ENCODE data around the gene FMO2.

DNA sequence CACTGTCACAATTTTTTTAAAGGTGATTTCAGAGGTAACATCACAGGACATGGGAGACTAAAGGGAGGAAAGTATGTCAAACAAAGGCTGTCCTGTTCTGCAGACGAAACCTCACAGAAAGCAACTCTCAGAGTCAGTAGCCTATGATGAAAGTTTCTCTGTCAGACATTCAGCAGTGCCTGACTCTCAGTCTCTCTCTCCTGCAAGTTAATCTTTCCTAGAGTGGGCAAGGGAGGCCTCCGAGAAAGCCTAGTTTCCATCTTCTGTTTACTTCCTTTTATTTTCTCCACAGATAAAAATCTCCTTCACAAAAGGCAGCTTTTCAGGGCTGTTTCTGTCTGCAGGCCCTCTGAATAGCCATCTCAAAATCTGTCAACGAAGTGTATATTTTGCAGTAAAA, 24.9 kb upstream of the FMO2 start:
- TF ChIP-seq POLR2AphosphoS5 (IDR thresholded peaks at IDR 0.05; ENCODE audit: low read depth, low read length) (no peak), NRF1 (IDR thresholded peaks at IDR 0.05; ENCODE audit: low read depth, low read length) (no peak), SUZ12 (IDR thresholded peaks at IDR 0.05; ENCODE audit: low read length) (no peak), POLR2A (IDR thresholded peaks at IDR 0.05; ENCODE audit: control extremely low read depth in 1 of 2, low read depth in 2 of 2, low read length in 2 of 2) (no peak), ASH2L (IDR thresholded peaks at IDR 0.05; ENCODE audit: low read length) (no peak), HDAC2 (IDR thresholded peaks at IDR 0.05; ENCODE audit: borderline replicate concordance in 1 of 2, low read depth in 2 of 2, low read length in 2 of 2) (no peak)
- TF ChIP-seq, protein P1, sequence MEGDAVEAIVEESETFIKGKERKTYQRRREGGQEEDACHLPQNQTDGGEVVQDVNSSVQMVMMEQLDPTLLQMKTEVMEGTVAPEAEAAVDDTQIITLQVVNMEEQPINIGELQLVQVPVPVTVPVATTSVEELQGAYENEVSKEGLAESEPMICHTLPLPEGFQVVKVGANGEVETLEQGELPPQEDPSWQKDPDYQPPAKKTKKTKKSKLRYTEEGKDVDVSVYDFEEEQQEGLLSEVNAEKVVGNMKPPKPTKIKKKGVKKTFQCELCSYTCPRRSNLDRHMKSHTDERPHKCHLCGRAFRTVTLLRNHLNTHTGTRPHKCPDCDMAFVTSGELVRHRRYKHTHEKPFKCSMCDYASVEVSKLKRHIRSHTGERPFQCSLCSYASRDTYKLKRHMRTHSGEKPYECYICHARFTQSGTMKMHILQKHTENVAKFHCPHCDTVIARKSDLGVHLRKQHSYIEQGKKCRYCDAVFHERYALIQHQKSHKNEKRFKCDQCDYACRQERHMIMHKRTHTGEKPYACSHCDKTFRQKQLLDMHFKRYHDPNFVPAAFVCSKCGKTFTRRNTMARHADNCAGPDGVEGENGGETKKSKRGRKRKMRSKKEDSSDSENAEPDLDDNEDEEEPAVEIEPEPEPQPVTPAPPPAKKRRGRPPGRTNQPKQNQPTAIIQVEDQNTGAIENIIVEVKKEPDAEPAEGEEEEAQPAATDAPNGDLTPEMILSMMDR (IDR thresholded peaks at IDR 0.05; ENCODE audit: control extremely low read depth in 1 of 3, insufficient read depth in 1 of 3, low read depth in 1 of 3, low read length in 3 of 3) = no peak

Measured in H1 (cell line).